HL-60/S4 treated with phorbol 12-myristate 13-acetate at 8.2 ng/mL for 4 days and 3 days (cell line): ENCODE measurements around the gene SMURF1.

Experiments used
- in situ Hi-C: fragments of 300-500 bp; cut with MboI; formaldehyde crosslinking; loops from 2 replicates; pipeline ENCODE4 v1.15.0; 2022; ENCODE audit warnings: low sequenced_read_pairs

The SMURF1 gene

GRCh38 chr7:99061001-99061776 is 82.7 kb downstream of the SMURF1 start:
- in situ Hi-C loops, result no loop called here

DNA sequence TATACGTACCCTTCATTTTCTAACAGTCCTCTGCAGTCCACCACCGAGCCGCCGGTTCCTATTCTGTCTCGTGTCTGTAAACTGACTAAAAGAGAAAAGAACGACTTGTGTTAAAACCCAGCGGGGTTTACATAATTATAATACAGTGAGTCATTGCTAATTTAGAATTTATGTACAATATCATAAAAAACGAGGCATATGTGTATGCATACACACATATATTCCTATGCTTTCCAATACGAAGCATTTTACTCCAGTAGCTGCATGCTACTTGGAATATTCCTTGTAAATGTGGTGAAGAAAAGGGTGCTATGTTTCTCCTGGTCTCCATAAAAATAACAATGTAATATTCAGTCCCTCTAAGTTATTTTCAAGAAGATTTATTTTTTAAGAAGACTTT is 89.1 kb downstream of the SMURF1 start:
- in situ Hi-C loops, result no loop called here

GRCh38 chr7:99050971-99051370 is 92.9 kb downstream of the SMURF1 start:
- in situ Hi-C loops, result no loop called here

DNA sequence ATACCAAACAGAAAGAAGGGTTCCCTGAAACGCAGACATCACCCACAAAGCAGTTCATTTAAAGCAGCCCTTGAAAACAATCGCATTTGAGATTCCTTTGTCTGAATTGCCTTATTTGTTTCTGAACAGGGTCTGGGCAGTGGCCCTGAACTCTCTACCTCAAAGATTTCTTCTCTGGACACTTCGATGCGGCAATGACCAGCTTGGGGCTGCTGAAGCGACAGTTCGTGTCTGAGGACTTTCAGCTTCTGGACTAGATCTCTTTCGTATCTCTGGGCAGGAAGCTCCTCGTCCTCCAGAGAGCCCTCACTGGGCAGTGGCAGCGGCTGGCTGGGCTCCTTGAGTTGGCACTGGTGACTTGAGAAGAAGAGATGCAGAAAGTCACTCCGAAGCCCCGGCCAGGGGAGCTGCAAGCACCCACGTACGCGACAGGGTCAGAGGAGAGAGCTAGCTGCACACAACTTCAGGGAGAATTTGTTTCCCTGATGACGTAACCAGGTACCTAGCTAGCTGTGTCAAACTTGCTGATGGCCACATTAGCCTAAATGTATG is 96.3 kb downstream of the SMURF1 start:
- in situ Hi-C loops, result loop anchor here (10.0 kb wide), 1 partner anchor 267 kb away; no protein-coding TSS in a partner anchor

GRCh38 chr7:99046722-99047121 is 97.2 kb downstream of the SMURF1 start:
- in situ Hi-C loops, result loop anchor here (10.0 kb wide), 1 partner anchor 268 kb away; no protein-coding TSS in a partner anchor

- in situ Hi-C loops, result loop anchor here (10.0 kb wide), 1 partner anchor 269 kb away; no protein-coding TSS in a partner anchor
These were observed 97.6 kb downstream of the SMURF1 start for GRCh38 chr7:99046262-99046661.

GRCh38 chr7:99044858-99045257 is 99.0 kb downstream of the SMURF1 start:
- in situ Hi-C loops, result loop anchor here (10.0 kb wide), 1 partner anchor 270 kb away; no protein-coding TSS in a partner anchor

DNA sequence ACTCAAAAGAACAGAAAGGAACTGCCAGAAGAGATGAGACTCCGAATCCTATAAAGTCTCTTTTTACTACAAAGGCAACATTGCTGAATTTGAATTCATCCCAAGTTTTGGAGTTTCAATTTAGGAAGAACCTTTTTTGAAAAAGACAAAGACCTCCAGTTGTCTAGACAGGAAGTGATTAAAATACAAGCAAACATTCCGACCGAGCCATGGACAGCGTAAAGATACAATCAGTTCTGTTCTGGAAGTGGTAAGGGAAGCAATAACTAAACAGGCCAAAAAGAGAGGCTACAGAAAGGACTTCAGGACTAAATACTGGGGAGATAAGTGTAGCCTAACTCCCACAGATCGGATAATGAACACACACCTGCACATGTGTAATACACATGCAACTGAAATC is 101.0 kb downstream of the SMURF1 start:
- in situ Hi-C loops, result loop anchor here (10.0 kb wide), 1 partner anchor 272 kb away; no protein-coding TSS in a partner anchor

DNA sequence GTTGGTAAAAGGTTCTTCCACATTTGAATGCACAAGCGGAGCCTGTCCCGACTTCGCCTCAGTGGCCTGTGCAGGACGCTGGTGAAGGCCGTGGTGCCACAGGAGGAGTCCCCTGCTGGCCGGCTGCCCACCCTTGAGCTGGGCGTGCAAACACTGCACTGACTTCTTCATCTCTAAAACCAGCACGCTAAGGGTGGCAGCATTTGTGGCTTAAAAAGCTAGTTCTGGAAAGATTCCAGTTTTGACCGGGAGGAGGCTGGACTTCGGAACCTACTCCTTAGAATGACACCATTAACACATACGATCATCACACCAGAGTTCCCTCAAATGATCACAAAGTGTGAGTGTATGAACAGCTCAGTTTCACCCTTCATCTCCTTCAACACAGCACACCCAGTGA is 102.4 kb downstream of the SMURF1 start:
- in situ Hi-C loops, result loop anchor here (10.0 kb wide), 1 partner anchor 273 kb away; no protein-coding TSS in a partner anchor

GRCh38 chr7:99040104-99040958 is 103.6 kb downstream of the SMURF1 start:
- in situ Hi-C loops, result loop anchor here (10.0 kb wide), 1 partner anchor 274 kb away; no protein-coding TSS in a partner anchor

DNA sequence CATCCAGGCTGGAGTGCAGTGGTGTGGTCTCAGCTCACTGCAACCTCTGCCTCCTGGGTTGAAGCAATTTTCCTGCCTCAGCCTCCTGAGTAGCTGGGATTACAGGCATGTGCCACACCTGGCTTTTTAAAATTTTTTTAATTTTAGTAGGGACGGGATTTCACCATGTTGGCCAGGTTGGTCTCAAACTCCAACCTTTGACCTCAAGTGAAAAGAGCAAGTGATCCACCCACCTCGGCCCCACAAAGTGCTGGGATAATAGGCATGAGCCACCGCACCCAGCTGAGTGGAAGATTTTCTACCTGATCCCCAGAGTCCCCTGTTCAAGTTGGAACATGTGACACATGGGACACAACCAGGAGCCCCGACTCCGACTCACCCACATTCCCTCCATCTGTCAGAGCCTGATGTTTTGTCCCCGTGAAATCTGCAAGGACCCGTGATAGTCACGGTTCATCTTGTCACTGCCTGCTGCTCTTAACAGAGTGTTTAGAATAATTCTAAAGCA is 104.5 kb downstream of the SMURF1 start:
- in situ Hi-C loops, result no loop called here

DNA sequence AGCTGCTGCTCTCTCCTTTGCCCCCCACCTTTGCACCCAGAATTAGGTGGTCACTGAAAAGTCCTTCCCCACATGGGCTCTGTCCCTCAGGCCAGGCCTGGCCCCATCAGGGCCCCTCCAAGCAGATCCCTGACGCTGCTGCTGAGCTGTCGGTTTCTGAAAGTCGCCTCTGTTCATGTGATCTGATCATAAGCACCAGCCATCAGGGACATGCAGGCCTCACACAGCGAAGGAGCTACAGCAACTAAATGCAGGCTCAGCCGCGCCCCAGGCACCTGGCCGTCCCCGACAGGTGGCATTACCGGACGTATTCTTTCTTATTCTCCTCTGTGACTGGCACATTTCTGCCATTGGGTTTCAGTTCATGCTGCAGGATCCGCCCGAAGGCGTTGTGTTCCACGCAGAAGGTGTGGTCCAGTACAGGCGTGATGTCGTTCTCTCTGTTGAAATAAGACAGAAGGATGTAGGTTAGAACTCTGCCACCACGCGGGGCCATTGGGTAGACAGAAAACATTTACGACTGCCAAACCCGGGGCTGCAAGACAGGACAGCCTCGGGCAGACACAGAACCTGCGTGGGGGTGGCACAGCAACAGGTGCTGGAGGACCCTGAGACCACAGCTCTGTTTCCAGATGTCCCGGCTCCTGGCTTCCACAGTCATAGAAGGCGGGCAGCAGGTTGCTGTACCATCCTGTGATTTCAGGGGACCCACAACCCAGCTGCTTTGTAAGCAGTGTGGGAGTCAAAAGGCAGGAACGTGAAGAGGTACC is 105.6 kb downstream of the SMURF1 start:
- in situ Hi-C loops, result no loop called here

GRCh38 chr7:99037327-99037940 is 106.5 kb downstream of the SMURF1 start:
- in situ Hi-C loops, result no loop called here

- in situ Hi-C loops, result no loop called here
These were observed 107.3 kb downstream of the SMURF1 start for GRCh38 chr7:99036546-99037111.

DNA sequence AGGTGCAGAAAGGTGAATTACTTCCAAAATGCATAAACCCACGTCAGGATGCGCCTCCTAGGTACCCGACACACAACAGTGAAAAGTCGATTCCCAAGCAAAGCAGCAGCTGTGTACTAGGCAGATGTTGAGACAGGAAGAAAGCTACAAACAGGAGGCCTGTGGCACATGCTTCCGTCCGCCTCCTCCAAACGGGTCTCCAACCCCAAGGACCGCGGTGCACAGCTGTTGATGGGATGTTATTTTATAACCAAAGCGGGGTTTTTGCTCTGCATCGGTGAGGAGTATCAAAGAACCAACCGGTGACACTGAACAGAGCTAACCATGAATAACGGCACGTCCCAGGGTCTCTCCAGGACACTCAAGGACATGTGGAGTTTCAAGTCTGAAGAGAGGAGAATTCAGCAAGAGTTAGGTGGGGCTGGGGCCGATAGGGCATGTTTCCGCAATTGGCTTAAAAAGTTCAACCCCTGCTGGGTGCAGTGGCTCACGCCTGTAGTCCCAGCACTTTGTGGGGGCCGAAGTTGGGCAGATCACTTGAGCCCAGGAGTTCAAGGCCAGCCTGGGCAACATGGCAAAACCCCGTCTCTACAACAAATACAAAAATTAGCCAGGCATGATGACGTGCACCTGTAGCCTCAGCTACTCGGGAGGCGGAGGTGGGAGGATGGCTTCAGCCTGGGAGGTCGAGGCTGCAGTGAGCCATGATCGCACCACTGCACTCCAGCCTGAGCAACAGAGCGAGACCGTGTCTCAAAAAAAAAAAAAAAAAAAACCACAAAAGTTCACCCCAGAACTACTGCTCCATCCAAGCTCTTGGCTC is 108.0 kb downstream of the SMURF1 start:
- in situ Hi-C loops, result no loop called here

- in situ Hi-C loops, result no loop called here
These were observed 108.8 kb downstream of the SMURF1 start for GRCh38 chr7:99034932-99035722.

DNA sequence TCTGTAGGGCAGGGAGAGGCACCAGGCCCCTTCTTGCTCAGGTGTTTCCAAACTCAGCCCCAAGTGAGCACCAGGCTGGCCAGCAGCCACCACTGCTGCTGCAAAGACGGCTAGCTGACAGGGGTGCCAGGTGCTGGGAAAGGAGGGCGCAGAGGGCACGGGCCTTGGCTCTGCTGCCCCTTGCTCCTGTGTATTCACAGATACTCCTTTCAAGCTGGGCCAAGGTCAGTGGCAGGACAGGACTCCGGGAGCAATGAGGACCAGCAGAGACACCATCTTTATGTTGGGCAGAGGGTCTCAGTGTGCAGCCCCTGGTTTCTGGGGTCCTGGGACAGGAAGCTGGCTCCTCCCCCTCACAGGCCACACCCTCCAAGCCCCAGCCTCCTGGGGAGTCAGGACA is 110.1 kb downstream of the SMURF1 start:
- in situ Hi-C loops, result no loop called here

- in situ Hi-C loops, result no loop called here
These were observed 111.0 kb downstream of the SMURF1 start for GRCh38 chr7:99032928-99033327.
